Myometrial cell (primary cell): ENCODE data around the gene GPR37. TPM values are rescaled to one million over a fixed set of nuclear protein-coding genes. Genes with fewer than 3 reads are reported as not detected.

Source experiments
- total RNA-seq: library from RNA; depleted of rRNA; stranded (reverse); fragments of >200 nt; gene quantifications from 2 replicates; pipeline ENCODE4 v1.2.3, GENCODE V29; 2015

The GPR37 gene, protein sequence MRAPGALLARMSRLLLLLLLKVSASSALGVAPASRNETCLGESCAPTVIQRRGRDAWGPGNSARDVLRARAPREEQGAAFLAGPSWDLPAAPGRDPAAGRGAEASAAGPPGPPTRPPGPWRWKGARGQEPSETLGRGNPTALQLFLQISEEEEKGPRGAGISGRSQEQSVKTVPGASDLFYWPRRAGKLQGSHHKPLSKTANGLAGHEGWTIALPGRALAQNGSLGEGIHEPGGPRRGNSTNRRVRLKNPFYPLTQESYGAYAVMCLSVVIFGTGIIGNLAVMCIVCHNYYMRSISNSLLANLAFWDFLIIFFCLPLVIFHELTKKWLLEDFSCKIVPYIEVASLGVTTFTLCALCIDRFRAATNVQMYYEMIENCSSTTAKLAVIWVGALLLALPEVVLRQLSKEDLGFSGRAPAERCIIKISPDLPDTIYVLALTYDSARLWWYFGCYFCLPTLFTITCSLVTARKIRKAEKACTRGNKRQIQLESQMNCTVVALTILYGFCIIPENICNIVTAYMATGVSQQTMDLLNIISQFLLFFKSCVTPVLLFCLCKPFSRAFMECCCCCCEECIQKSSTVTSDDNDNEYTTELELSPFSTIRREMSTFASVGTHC
- total RNA-seq = 1.4 TPM in 2 replicates

DNA sequence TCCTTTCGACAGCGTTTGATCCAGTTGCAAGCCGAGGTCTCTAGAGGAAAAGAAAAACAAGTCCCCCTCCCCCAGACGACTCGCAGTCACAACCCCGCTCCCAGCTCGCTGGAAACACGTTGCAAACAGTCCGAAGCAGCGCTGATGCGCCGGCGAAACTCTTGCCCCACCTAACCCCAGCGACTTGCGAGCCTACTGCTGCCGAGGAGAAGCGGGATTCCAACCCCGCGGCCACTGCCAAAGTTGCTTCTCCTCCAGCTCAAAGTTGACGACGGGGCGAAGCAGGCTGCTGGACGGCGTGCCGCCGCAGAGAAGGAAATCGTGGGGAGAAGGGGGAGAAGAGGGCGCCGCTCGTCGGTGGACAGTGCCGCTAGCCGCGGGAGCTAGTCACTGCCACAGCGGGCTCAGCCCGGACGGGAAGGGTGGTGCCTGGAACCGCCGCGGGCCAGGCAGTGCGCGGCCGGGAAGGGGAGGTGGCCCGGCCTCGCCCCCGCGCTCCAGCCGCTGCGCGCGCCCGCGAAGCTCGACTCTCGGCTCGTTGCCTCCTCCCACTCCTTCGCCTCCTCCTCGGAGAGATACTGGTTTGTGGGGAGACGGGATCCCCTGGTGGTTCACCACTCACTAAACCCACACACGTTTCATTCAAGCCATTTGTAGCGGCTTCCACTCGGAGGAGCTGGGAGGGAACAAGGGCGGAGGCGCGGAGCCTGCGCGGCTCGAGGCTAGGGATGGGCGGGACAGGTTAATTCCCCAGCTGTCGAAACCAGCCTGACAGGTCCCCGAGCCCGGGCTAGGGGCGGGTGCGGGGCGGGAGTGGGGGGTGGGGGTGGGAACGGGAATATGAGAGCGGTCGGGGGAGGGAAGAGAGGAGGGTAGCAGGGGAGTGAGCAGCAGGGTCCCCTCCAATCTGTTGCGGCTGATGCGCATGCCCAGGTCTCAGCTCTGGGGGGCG lies at the start of gene GPR37:
TSS of gene GPR37 (minus strand) at position 392 of the 952 bp plus-strand sequence. CDS start 816 bp downstream, outside the sequence.

Other genes starting within 250 kb of the GPR37 start
- 32.0 and 32.3 TPM in 2 replicates for gene POT1, start 164.0 kb upstream of the GPR37 start, total RNA-seq